Heart right ventricle (tissue), 16 donors: ENCODE results near the gene LRMDA. TPM values are rescaled to one million over a fixed set of nuclear protein-coding genes. Genes with fewer than 3 reads are reported as not detected.

Experiments
- ATAC-seq, 8 donors: fragments of 200-7000 bp; cut with Tn5 transposase; one replicate each; pipeline ENCODE4 v1.9.1; 2020; ENCODE audit warnings: mild to moderate bottlenecking in 8 of 8, moderate library complexity in 8 of 8, moderate number of reproducible peaks in 1 of 8
- DNase-seq, 2 donors: peaks; one replicate each; pipeline ENCODE4 v3.0.0-alpha.2; 2020
- H3K27ac ChIP-seq, 10 donors: fragments of 200-600 bp; sonication (generic) in 2 of 10; one replicate each; pipeline versions ENCODE4 v1.5.0 to v1.8.0; 2020 to 2022; ENCODE audit warnings: mild to moderate bottlenecking in 3 of 10
- H3K27me3 ChIP-seq, 7 donors: fragments of 200-600 bp; one replicate each; pipeline ENCODE4 v1.8.0; 2021 to 2022; ENCODE audit warnings: mild to moderate bottlenecking in 2 of 7
- H3K36me3 ChIP-seq, 9 donors: fragments of 200-600 bp; sonication (generic) in 1 of 9; one replicate each; pipeline versions ENCODE4 v1.5.0 to v1.8.0; 2020 to 2022; ENCODE audit warnings: mild to moderate bottlenecking in 2 of 9
- H3K4me1 ChIP-seq, 9 donors: fragments of 200-600 bp; sonication (generic) in 1 of 9; one replicate each; pipeline versions ENCODE4 v1.5.0 to v1.8.0; 2020 to 2022; ENCODE audit warnings: mild to moderate bottlenecking in 4 of 9
- H3K4me3 ChIP-seq, 10 donors: fragments of 200-600 bp; sonication (generic) in 2 of 10; one replicate each; pipeline versions ENCODE4 v1.5.0 to v1.8.0; 2020 to 2022; ENCODE audit warnings: mild to moderate bottlenecking in 7 of 10, moderate library complexity in 2 of 10
- H3K9me3 ChIP-seq, 11 donors: fragments of 200-600 bp in 10 of 11; sonication (generic) in 2 of 11; one replicate each; pipeline versions ENCODE4 v1.5.0 to v1.8.0; 2013 to 2022; ENCODE audit warnings: mild to moderate bottlenecking in 2 of 11, control low read depth in 1 of 11, moderate library complexity in 1 of 11
- CTCF ChIP-seq, 9 donors: fragments of 200-600 bp; sonication (generic) in 2 of 9; IDR thresholded peaks; one replicate each; pipeline versions ENCODE4 v1.5.0 to v1.8.0; 2021 to 2022; ENCODE audit warnings: antibody characterized with exemption in 9 of 9, mild to moderate bottlenecking in 5 of 9, moderate library complexity in 1 of 9
- WGBS, 2 donors: extraction: QIAGEN DNeasy Blood & Tissue Kit; methylation state at CpG; one replicate each; pipeline ENCODE4 v1.1.7; 2013; ENCODE audit warnings: inconsistent platforms in 1 of 2; 5-methylcytosine and 5-hydroxymethylcytosine counted together
- intact Hi-C, 10 donors: fragments of 100-400 bp; cut with DNase I; formaldehyde crosslinking; loops; one replicate each; pipeline versions ENCODE4 v1.11.1 to v1.14.2; 2022
- polyA plus RNA-seq, 2 donors: library from polyadenylated mRNA; stranded (reverse); fragments of 200-250 nt; gene quantifications; one replicate each; pipeline ENCODE4 v1.2.3, GENCODE V29; 2013
- total RNA-seq, 10 donors: library from RNA; stranded (reverse); fragmentation: NEBNext Ultra II Directional in 3 of 10; extraction: Animal tissue kit (Norgen Biotek cat#: 25700) in 3 of 10; gene quantifications; one replicate each; pipeline versions ENCODE4 v1.2.1 to v1.2.4, GENCODE V29; 2021 to 2023
- donor health status: Arrhythmogenic right ventricular cardiomyopathy.
- donor health status: ischemic (EF 13 %, LVEDD 7.1; RV severe dilation, severe dysfunction).
- donor health status: healthy with polysubstance abuse.
- donor health status: DM: no; HTN: yes; CAD: no.
- donor health status: DM: no; HTN: no; CAD: no.
- donor health status: ischemic (EF 25% LVEDD 6.9; RV normal size, moderate dysfunction).
- donor health status: ischemic (EF 25% LVEDD 5.7; RV mildly dilated, moderate dysfunction).
- donor health status: healthy.
- donor health status: DM: yes; HTN: yes; CAD: no.
- donor health status: Ischemic cardiomyopathy.
- donor health status: ischemic (EF 35%, LVEDD 5.7; RV mildly dilated, moderate dysfunction).
- donor health status: nonischemic (EF 11% LVEDD 7.7; RV severe dilation, severe dysfunction).
- donor health status: DM: yes; HTN: yes; CAD: no.
- donor health status: PGD.
- donor health status: ischemic (EF 29% LVEDD 5.4; RV normal size, mild dysfunction).
- donor health status: nonischemic (EF 23%, LVEDD 6.1; RV moderate dilation, normal function).

The LRMDA gene
- total and polyA plus RNA-seq, 12 donors: 4.0 to 59.8 (median 12.7) TPM

- peaks cover 0 to 24% (median 0%) of the 10 kb centered on the region in 9 donors for H3K4me1 ChIP-seq
- H3K9me3 ChIP-seq: no peaks in the 10 kb centered on the region
- no peak overlapping the region for H3K27ac ChIP-seq
- no peak for DNase-seq
- H3K27me3 ChIP-seq: no peaks in the 10 kb centered on the region
- no peak overlapping the region for H3K4me3 ChIP-seq
- no peak for ATAC-seq
- 82 to 84% methylated on average over 12 of the region's 12 CpGs for WGBS, 2 donors
- intact Hi-C loops: no loop called here
- H3K36me3 ChIP-seq: no peaks in the 10 kb centered on the region
- no peak for TF ChIP-seq CTCF (IDR thresholded peaks at IDR 0.05)
These were observed 526.1 kb downstream of the LRMDA start for GRCh38 chr10:75957314-75958120.

DNA sequence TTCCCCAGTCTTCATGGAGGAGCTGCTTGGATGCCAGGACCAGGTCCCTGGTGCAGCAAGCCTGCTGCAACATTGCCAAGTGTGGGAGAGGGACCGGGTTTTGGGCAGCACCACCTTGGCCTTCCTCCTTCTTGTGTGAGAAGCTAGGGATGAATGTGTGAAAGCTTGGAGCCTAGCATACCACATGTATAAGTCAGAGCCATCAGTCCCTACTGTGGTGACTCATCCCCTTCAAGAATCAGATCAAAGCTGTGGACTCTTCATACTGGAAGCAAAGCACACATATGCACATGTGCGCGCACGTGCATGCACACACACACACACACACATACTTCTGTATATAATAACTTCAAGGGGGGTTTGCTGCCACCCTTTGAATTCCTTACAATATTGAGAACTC is 527.8 kb downstream of the LRMDA start:
- Histone ChIP-seq H3K27me3 (no peaks in the 10 kb centered on the region), H3K4me3 (no peak overlapping the region), H3K27ac (no peak overlapping the region), H3K9me3 (no peaks in the 10 kb centered on the region), H3K36me3 (no peaks in the 10 kb centered on the region), H3K4me1 (peaks cover 0 to 24% (median 0%) of the 10 kb centered on the region in 9 donors)
- intact Hi-C loops: no loop called here
- DNase-seq: no peak
- ATAC-seq: no peak
- 95 to 96% methylated on average over 4 of the region's 4 CpGs for WGBS, 2 donors
- no peak for TF ChIP-seq CTCF (IDR thresholded peaks at IDR 0.05)

GRCh38 chr10:75959912-75960311 is 528.5 kb downstream of the LRMDA start:
- Histone ChIP-seq H3K4me1 (peaks cover 0 to 23% (median 0%) of the 10 kb centered on the region in 9 donors), H3K27ac (no peak overlapping the region), H3K9me3 (no peaks in the 10 kb centered on the region), H3K27me3 (no peaks in the 10 kb centered on the region), H3K36me3 (no peaks in the 10 kb centered on the region), H3K4me3 (no peak overlapping the region)
- no peak for ATAC-seq
- DNase-seq: no peak
- no peak for TF ChIP-seq CTCF (IDR thresholded peaks at IDR 0.05)
- intact Hi-C loops: no loop called here
- WGBS, 2 donors: 85% methylated on average over 1 of the region's 1 CpG

GRCh38 chr10:75962395-75963061 is 531.1 kb downstream of the LRMDA start:
- ATAC-seq (no peak), DNase-seq (no peak)
- no peaks in the 10 kb centered on the region for H3K9me3 ChIP-seq
- WGBS, 2 donors: 94 to 97% methylated on average over 5 of the region's 5 CpGs
- no peak overlapping the region for H3K27ac ChIP-seq
- no peak for TF ChIP-seq CTCF (IDR thresholded peaks at IDR 0.05)
- no peaks in the 10 kb centered on the region for H3K36me3 ChIP-seq
- intact Hi-C loops: no loop called here
- no peaks in the 10 kb centered on the region for H3K4me1 ChIP-seq
- no peak overlapping the region for H3K4me3 ChIP-seq
- no peaks in the 10 kb centered on the region for H3K27me3 ChIP-seq
